ENCODE data around the gene NUDT3.
"Not testable (repeated sequence)": the region's sequence is repeated elsewhere in the genome, so short reads cannot be mapped to it uniquely, and the experiment has no call there.

DNA sequence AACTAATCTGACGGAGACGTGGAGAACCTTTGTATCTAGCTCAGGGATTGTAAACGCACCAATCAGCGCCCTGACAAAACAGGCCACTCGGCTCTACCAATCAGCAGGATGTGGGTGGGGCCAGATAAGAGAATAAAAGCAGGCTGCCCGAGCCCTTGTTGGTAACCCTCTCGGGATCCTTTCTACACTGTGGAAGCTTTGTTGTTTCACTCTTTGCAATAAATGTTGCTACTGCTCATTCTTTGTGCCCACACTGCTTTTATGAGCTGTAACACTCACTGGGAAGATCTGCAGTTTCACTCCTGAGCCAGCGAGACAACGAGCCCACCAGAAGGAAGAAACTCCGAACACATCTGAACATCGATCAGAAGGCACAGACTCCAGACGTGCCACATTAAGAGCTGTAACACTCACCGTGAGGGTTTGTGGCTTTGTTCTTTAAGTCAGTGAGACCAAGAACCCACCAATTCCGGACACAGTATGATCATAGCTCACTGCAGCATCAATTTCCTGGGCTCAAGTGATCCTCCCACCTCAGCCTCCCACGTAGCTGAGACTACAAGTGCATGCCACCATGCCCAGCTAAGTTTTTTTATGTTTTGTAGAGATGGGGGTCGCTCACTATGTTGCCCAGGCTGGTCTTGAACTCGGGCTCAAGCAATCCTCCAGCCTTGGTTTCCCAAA is 122.7 kb downstream of the NUDT3 start:
- TF ChIP-seq, protein P1, sequence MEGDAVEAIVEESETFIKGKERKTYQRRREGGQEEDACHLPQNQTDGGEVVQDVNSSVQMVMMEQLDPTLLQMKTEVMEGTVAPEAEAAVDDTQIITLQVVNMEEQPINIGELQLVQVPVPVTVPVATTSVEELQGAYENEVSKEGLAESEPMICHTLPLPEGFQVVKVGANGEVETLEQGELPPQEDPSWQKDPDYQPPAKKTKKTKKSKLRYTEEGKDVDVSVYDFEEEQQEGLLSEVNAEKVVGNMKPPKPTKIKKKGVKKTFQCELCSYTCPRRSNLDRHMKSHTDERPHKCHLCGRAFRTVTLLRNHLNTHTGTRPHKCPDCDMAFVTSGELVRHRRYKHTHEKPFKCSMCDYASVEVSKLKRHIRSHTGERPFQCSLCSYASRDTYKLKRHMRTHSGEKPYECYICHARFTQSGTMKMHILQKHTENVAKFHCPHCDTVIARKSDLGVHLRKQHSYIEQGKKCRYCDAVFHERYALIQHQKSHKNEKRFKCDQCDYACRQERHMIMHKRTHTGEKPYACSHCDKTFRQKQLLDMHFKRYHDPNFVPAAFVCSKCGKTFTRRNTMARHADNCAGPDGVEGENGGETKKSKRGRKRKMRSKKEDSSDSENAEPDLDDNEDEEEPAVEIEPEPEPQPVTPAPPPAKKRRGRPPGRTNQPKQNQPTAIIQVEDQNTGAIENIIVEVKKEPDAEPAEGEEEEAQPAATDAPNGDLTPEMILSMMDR (conservative IDR thresholded peaks at IDR 0.05), result not testable (repeated sequence)
- not testable (repeated sequence) for TF ChIP-seq ZFX (IDR thresholded peaks at IDR 0.05)
